IMR-90 (cell line): Measurements from ENCODE around the gene PTGER4. TPM values are rescaled to one million over a fixed set of nuclear protein-coding genes. Genes with fewer than 3 reads are reported as not detected.
A peak's percentile ranks its signal among the peaks of the same experiment; 100 is the strongest.

Source experiments
- ATAC-seq: fragments of 200-7000 bp; cut with Tn5 transposase; 2 replicates; pipeline ENCODE4 v1.9.1; 2020; ENCODE audit warnings: low read depth, mild to moderate bottlenecking, moderate library complexity
- BruUV-seq: library from RNA; stranded (reverse); fragments of 400-500 nt; replicated peaks from 2 replicates; lab custom pipeline; 2021; lab: Mats Ljungman, UMichigan
- CTCF ChIA-PET: fragments of 300-600 bp; formaldehyde crosslinking; extraction: SDS; loops from one replicate; lab custom pipeline; 2021; ENCODE audit warnings: antibody characterized with exemption; lab: Yijun Ruan, JAX
- POLR2A ChIA-PET: fragments of 300-600 bp; sonication (Branson Sonifier 250); formaldehyde crosslinking; loops from one replicate; lab custom pipeline; 2022; ENCODE audit warnings: antibody characterized with exemption; ENCODE audit not compliant: unreplicated experiment; lab: Charles Lee
- DNase-seq: peaks from one replicate; pipeline ENCODE4 v3.0.0; 2013
- H2AFZ ChIP-seq: replicated peaks from 2 replicates; pipeline ENCODE3; 2013; ENCODE audit warnings: low read length, mild to moderate bottlenecking; ENCODE audit not compliant: poor library complexity
- H2AK5ac ChIP-seq: 2 replicates; pipeline ENCODE4 v1.6.1; 2013; ENCODE audit warnings: low read depth, low read length, inconsistent platforms
- H2AK9ac ChIP-seq: replicated peaks from 2 replicates; pipeline ENCODE3; 2013; ENCODE audit warnings: mild to moderate bottlenecking, low read depth, low read length, moderate library complexity; ENCODE audit not compliant: poor library complexity
- H2BK120ac ChIP-seq: 2 replicates; pipeline ENCODE4 v1.6.1; 2013; ENCODE audit warnings: low read depth, low read length, inconsistent platforms
- H2BK15ac ChIP-seq: 3 replicates; pipeline ENCODE4 v1.6.1; 2013; ENCODE audit warnings: low read depth, low read length, inconsistent platforms
- H2BK20ac ChIP-seq: 2 replicates; pipeline ENCODE4 v1.6.1; 2013; ENCODE audit warnings: low read depth, mild to moderate bottlenecking, inconsistent platforms, low read length, moderate library complexity
- H2BK5ac ChIP-seq: 2 replicates; pipeline ENCODE4 v1.6.1; 2013; ENCODE audit warnings: mild to moderate bottlenecking, low read depth, low read length, inconsistent platforms; ENCODE audit not compliant: poor library complexity, severe bottlenecking
- H3K14ac ChIP-seq: replicated peaks from 2 replicates; pipeline ENCODE4 v1.6.1; 2013; ENCODE audit warnings: low read depth, low read length, inconsistent platforms
- H3K18ac ChIP-seq: 2 replicates; pipeline ENCODE4 v1.6.1; 2013; ENCODE audit warnings: low read depth, low read length, control low read depth
- H3K23ac ChIP-seq: 2 replicates; pipeline ENCODE4 v1.6.1; 2013; ENCODE audit warnings: low read depth, low read length, inconsistent platforms
- H3K27ac ChIP-seq: 2 replicates; pipeline ENCODE4 v1.5.1; 2013; ENCODE audit warnings: mild to moderate bottlenecking, control low read depth, low read length; ENCODE audit not compliant: insufficient read depth
- H3K27me3 ChIP-seq: 2 replicates; pipeline ENCODE4 v1.6.1; 2013; ENCODE audit warnings: low read length; ENCODE audit not compliant: control insufficient read depth, insufficient read depth
- H3K36me3 ChIP-seq: 2 replicates; pipeline ENCODE4 v1.6.1; 2013; ENCODE audit warnings: low read length, mixed read lengths; ENCODE audit not compliant: control insufficient read depth, insufficient read depth
- H3K4ac ChIP-seq: 2 replicates; pipeline ENCODE4 v1.6.1; 2013; ENCODE audit warnings: low read depth, low read length, inconsistent platforms
- H3K4me1 ChIP-seq: 2 replicates; pipeline ENCODE4 v1.6.1; 2013; ENCODE audit warnings: low read length, mixed read lengths; ENCODE audit not compliant: control insufficient read depth, insufficient read depth
- H3K4me2 ChIP-seq: 2 replicates; pipeline ENCODE4 v1.6.1; 2013; ENCODE audit warnings: low read depth, mild to moderate bottlenecking, control low read depth, low read length, moderate library complexity
- H3K4me3 ChIP-seq: 2 replicates; pipeline ENCODE4 v1.5.1; 2013; ENCODE audit warnings: low read depth, mild to moderate bottlenecking, control low read depth, low read length, moderate library complexity; ENCODE audit not compliant: insufficient read depth
- H3K56ac ChIP-seq: 2 replicates; pipeline ENCODE4 v1.6.1; 2013; ENCODE audit warnings: low read length, inconsistent platforms; ENCODE audit not compliant: insufficient read depth; ENCODE audit errors: extremely low read depth
- H3K79me1 ChIP-seq, 2 experiments: 2 replicates each; pipeline ENCODE4 v1.6.1; 2013; ENCODE audit warnings: low read length in 2 of 2, inconsistent platforms in 1 of 2, low read depth in 1 of 2
- H3K9ac ChIP-seq: 2 replicates; pipeline ENCODE4 v1.6.1; 2013; ENCODE audit warnings: low read depth, low read length, control low read depth
- H3K9me1 ChIP-seq: 2 replicates; pipeline ENCODE4 v1.6.1; 2013; ENCODE audit warnings: low read length, inconsistent platforms; ENCODE audit not compliant: insufficient read depth
- H3K9me3 ChIP-seq: 2 replicates; pipeline ENCODE4 v1.6.1; 2013; ENCODE audit warnings: low read length; ENCODE audit not compliant: control insufficient read depth, insufficient read depth
- H4K20me1 ChIP-seq: 2 replicates; pipeline ENCODE4 v1.6.1; 2013; ENCODE audit warnings: low read length, inconsistent platforms; ENCODE audit not compliant: insufficient read depth
- H4K5ac ChIP-seq: 2 replicates; pipeline ENCODE4 v1.6.1; 2013; ENCODE audit warnings: mild to moderate bottlenecking, low read depth, low read length, control low read depth
- H4K8ac ChIP-seq, 2 experiments: 2 replicates each; pipeline ENCODE4 v1.6.1; 2013; ENCODE audit warnings: low read depth in 2 of 2, low read length in 2 of 2, control low read depth in 1 of 2, inconsistent platforms in 1 of 2
- H4K91ac ChIP-seq: 2 replicates; pipeline ENCODE4 v1.6.1; 2013; ENCODE audit warnings: low read depth, low read length, inconsistent platforms; ENCODE audit not compliant: insufficient read depth
- CEBPB ChIP-seq: IDR thresholded peaks from 2 replicates; pipeline ENCODE4 v1.6.1; 2012; ENCODE audit warnings: low read depth, low read length, improper control_type of control experiment
- CHD1 ChIP-seq: IDR thresholded peaks from 2 replicates; pipeline ENCODE4 v1.6.1; 2012; ENCODE audit warnings: low read depth, low read length, improper control_type of control experiment
- WGBS, 2 experiments: methylation state at CpG; one replicate each; pipeline versions ENCODE4 v1.1.5 to v1.1.7; 2013; ENCODE audit warnings: missing lambda C conversion rate in 2 of 2; ENCODE audit not compliant: insufficient read length in 1 of 2; ENCODE audit errors: extremely low coverage in 2 of 2; 5-methylcytosine and 5-hydroxymethylcytosine counted together
- dilution Hi-C: fragments of 300-500 bp; cut with HindIII; formaldehyde crosslinking; loops from one replicate; pipeline ENCODE4 v1.14.3; 2018; ENCODE audit warnings: low sequenced_read_pairs; ENCODE audit not compliant: unreplicated experiment
- in situ Hi-C: fragments of 300-500 bp; cut with MboI; formaldehyde crosslinking; loops from 3 replicates; pipeline ENCODE4 v1.14.3; 2019; ENCODE audit warnings: low sequenced_read_pairs, inconsistent platforms, mixed read lengths
- intact Hi-C: fragments of 100-400 bp; cut with micrococcal nuclease; formaldehyde crosslinking; loops from 2 replicates; pipeline ENCODE4 v1.10.0; 2022
- polyA plus RNA-seq, 3 experiments: library from polyadenylated mRNA; depleted of rRNA; stranded (reverse); fragments of >200 nt; gene quantifications; 2 replicates each; pipeline ENCODE4 v1.2.3, GENCODE V29; 2012; ENCODE audit warnings: low replicate concordance in 1 of 3
- total RNA-seq: library from RNA; depleted of rRNA; stranded (reverse); fragments of >200 nt; gene quantifications from 2 replicates; pipeline ENCODE4 v1.2.3, GENCODE V29; 2012

Gene PTGER4
- total and polyA plus RNA-seq, 2 of the 4 experiments (the other 2 are of a cell fraction), result 7.9 to 10.1 TPM

GRCh38 chr5:40682154-40683017 is 2.7 kb downstream of the PTGER4 start:
- ATAC-seq (no peak), DNase-seq (peak; percentile 48)
- no peak overlapping the region for H2AFZ ChIP-seq
- H2BK120ac ChIP-seq, result peak overlapping the region; percentile 36
- ChIA-PET POLR2A (no interaction called here), CTCF (interaction anchor here (0.8 to 1.5 kb wide), 2 partner anchors 285 to 966 kb away, joined by 3 to 4 read pairs; no protein-coding TSS in a partner anchor)
- peak overlapping the region; percentile 76 for H2AK9ac ChIP-seq
- dilution Hi-C loops, result no loop called here
- H3K79me1 ChIP-seq, result peaks cover 17 to 39% of the 10 kb centered on the region in 2 experiments
- intact Hi-C loops, result loop anchor here (10.0 kb wide), 1 partner anchor 878 kb away; no protein-coding TSS in a partner anchor
- peak overlapping the region; percentile 32 for H3K4ac ChIP-seq
- H3K18ac ChIP-seq, result no peak overlapping the region; the same call in 1 of the 2 replicates
- TF ChIP-seq CHD1 (no peak), CEBPB (peak; percentile 13; the same call in 1 of the 2 replicates)
- H3K9me3 ChIP-seq, result no peaks in the 10 kb centered on the region
- peaks cover 7% of the 10 kb centered on the region for H3K4me1 ChIP-seq
- peak overlapping the region; percentile 43; the same call in 1 of the 2 replicates for H2BK20ac ChIP-seq
- peak overlapping the region; percentile 62; the same call in 1 of the 3 replicates for H2BK15ac ChIP-seq
- H3K4me3 ChIP-seq, result peak overlapping the region; percentile 70
- no peaks in the 10 kb centered on the region for H4K20me1 ChIP-seq
- 93% methylated on average over 2 of the region's 16 CpGs; no CpG with 5 or more reads in 1 of the 2 experiments for WGBS, 2 experiments
- no peaks in the 10 kb centered on the region for H3K9me1 ChIP-seq
- H3K56ac ChIP-seq, result no peak overlapping the region
- no peak overlapping the region for H3K27ac ChIP-seq
- H4K91ac ChIP-seq, result peak overlapping the region; percentile 27; the same call in 1 of the 2 replicates
- H3K14ac ChIP-seq, result peak overlapping the region; percentile 57
- H3K27me3 ChIP-seq, result no peaks in the 10 kb centered on the region
- no peak overlapping the region for H4K5ac ChIP-seq
- peak overlapping the region in 1 of 2 experiments; percentile 29; a peak in 2 of 4 replicates for H4K8ac ChIP-seq
- in situ Hi-C loops, result loop anchor here (5.0 kb wide), 1 partner anchor 735 kb away; no protein-coding TSS in a partner anchor
- H3K36me3 ChIP-seq, result no peaks in the 10 kb centered on the region
- H3K9ac ChIP-seq, result no peak overlapping the region; the same call in 1 of the 2 replicates
- peak overlapping the region; percentile 21 for H3K23ac ChIP-seq
- peak overlapping the region; percentile 91 for H3K4me2 ChIP-seq
- no peak overlapping the region for H2BK5ac ChIP-seq
- TSS peak; percentile 21 for BruUV-seq
- peak overlapping the region; percentile 54; the same call in 1 of the 2 replicates for H2AK5ac ChIP-seq
